Activated CD8-positive, alpha-beta memory T cell treated with anti-CD3 and anti-CD28 coated beads, Interleukin-2, amount 10 ng/mL, durations not matched to agents 7 days and 5 days (primary cell): Measurements from ENCODE around the gene RPS15. TPM values are rescaled to one million over a fixed set of nuclear protein-coding genes. Genes with fewer than 3 reads are reported as not detected.
A peak's percentile ranks its signal among the peaks of the same experiment; 100 is the strongest.

Experiments used
- ATAC-seq: fragments of 150-1000 bp; cut with Tn5 transposase; one replicate; pipeline ENCODE4 v1.10.0; 2021; ENCODE audit warnings: moderate library complexity
- CTCF ChIA-PET: fragments of 350-600 bp; sonication (Branson Sonifier 250); formaldehyde crosslinking; loops from one replicate; lab custom pipeline; 2021; ENCODE audit warnings: antibody characterized with exemption; lab: Charles Lee
- DNase-seq: peaks from one replicate; pipeline ENCODE4 v3.0.0-alpha.2; 2020
- H3K27ac Mint-ChIP-seq: one replicate; pipeline ENCODE4 v1.8.0; 2021; ENCODE audit warnings: mild to moderate bottlenecking, mixed read lengths
- H3K27me3 Mint-ChIP-seq: one replicate; pipeline ENCODE4 v1.8.0; 2021; ENCODE audit warnings: mixed read lengths
- H3K36me3 Mint-ChIP-seq: one replicate; pipeline ENCODE4 v1.8.0; 2021; ENCODE audit warnings: mild to moderate bottlenecking, mixed read lengths
- H3K4me1 Mint-ChIP-seq: one replicate; pipeline ENCODE4 v1.8.0; 2021; ENCODE audit warnings: mixed read lengths
- H3K4me3 Mint-ChIP-seq: one replicate; pipeline ENCODE4 v1.8.0; 2021; ENCODE audit warnings: mild to moderate bottlenecking, moderate library complexity, mixed read lengths
- H3K9me3 Mint-ChIP-seq: one replicate; pipeline ENCODE4 v1.8.0; 2022; ENCODE audit warnings: low read depth, mixed read lengths
- total RNA-seq, 2 experiments: library from RNA; stranded (reverse); gene quantifications; one replicate each; pipeline ENCODE4 v1.2.3, GENCODE V29; 2021

RPS15 gene
- 1,000 to 10,000 TPM; 1,331 to 1,537 TPM for total RNA-seq

- CTCF ChIA-PET: interaction anchor here (0.8 to 1.2 kb wide), 4 partner anchors 12 to 161 kb away, joined by 3 to 4 read pairs (median 3); partner anchors contain the start of gene APC2
- peak; percentile 85 for ATAC-seq
- Mint-ChIP-seq H3K4me1 (peaks cover 29% of the 10 kb centered on the region), H3K4me3 (peak within 1 kb of the TSS; percentile 95), H3K36me3 (peaks cover 45% of the 10 kb centered on the region), H3K27ac (peak within 1 kb of the TSS; percentile 99), H3K27me3 (no peaks in the 10 kb centered on the region), H3K9me3 (no peaks in the 10 kb centered on the region)
- DNase-seq: peak; percentile 96
Measured at GRCh38 chr19:1438035-1438932, at the start of gene RPS15. TSS of gene RPS15 (plus strand) at chr19:1438396. CDS start at chr19:1438426, 30 bp downstream.

DNA sequence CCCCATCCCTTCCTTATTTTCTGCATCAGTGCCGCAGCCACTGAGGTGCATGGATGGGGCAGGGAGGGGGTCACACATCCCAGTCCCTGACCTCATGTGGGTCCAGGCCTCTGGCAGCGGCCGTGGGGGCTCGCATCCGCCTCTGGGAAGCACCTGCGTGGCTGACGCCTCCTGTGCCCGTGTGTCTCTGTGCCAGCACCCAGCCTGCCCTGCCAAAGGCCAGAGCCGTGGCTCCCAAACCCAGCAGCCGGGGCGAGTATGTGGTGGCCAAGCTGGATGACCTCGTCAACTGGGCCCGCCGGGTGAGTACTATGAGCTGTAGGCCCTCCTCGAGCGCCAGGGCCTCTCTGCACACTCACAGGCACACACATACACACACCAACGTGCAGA, 49.6 kb upstream of the RPS15 start:
- no peak overlapping the region for H3K4me3 Mint-ChIP-seq
- no peak for ATAC-seq
- H3K27ac Mint-ChIP-seq: no peak overlapping the region
- no peaks in the 10 kb centered on the region for H3K27me3 Mint-ChIP-seq
- peaks cover 13% of the 10 kb centered on the region for H3K4me1 Mint-ChIP-seq
- H3K36me3 Mint-ChIP-seq: peaks cover 18% of the 10 kb centered on the region
- peaks cover 3% of the 10 kb centered on the region for H3K9me3 Mint-ChIP-seq
- CTCF ChIA-PET: no interaction called here
- no peak for DNase-seq

- Mint-ChIP-seq H3K27me3 (no peaks in the 10 kb centered on the region), H3K4me3 (no peak overlapping the region), H3K9me3 (peaks cover 3% of the 10 kb centered on the region), H3K36me3 (peaks cover 18% of the 10 kb centered on the region), H3K4me1 (peaks cover 13% of the 10 kb centered on the region), H3K27ac (no peak overlapping the region)
- ATAC-seq (no peak), DNase-seq (no peak)
- CTCF ChIA-PET: no interaction called here
Measured at GRCh38 chr19:1389033-1389940, 48.9 kb upstream of the RPS15 start.

DNA sequence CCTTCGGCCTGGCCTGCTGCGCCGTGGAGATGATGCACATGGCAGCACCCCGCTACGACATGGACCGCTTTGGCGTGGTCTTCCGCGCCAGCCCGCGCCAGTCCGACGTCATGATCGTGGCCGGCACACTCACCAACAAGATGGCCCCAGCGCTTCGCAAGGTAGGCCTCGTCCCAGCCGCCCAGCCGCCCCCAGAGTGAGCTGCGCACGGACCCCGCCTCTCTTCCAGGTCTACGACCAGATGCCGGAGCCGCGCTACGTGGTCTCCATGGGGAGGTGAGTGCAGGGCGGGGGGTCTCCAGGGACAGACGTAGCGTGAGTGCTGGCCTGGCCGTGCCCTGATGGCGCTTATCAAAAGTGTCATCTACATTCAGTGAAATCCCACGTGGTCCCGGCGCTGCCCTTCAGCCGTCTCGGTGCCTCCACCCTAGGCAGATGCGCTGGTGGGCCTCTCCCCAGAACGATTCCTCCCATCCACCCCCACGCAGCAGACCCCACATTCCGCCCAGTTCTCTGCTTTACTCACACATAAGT, 47.2 kb upstream of the RPS15 start:
- peaks cover 3% of the 10 kb centered on the region for H3K9me3 Mint-ChIP-seq
- no peaks in the 10 kb centered on the region for H3K27me3 Mint-ChIP-seq
- no peak for ATAC-seq
- no peak overlapping the region for H3K27ac Mint-ChIP-seq
- no peak for DNase-seq
- H3K4me1 Mint-ChIP-seq: peaks cover 2% of the 10 kb centered on the region
- CTCF ChIA-PET: no interaction called here
- H3K36me3 Mint-ChIP-seq: peaks cover 18% of the 10 kb centered on the region
- H3K4me3 Mint-ChIP-seq: no peak overlapping the region

- CTCF ChIA-PET: no interaction called here
- Mint-ChIP-seq H3K27ac (no peak overlapping the region), H3K4me3 (no peak overlapping the region), H3K4me1 (peaks cover 4% of the 10 kb centered on the region), H3K9me3 (peaks cover 3% of the 10 kb centered on the region), H3K27me3 (no peaks in the 10 kb centered on the region), H3K36me3 (peaks cover 16% of the 10 kb centered on the region)
- DNase-seq (no peak), ATAC-seq (no peak)
Measured at GRCh38 chr19:1392407-1392806, 45.8 kb upstream of the RPS15 start.

- Mint-ChIP-seq H3K9me3 (peaks cover 3% of the 10 kb centered on the region), H3K36me3 (peaks cover 16% of the 10 kb centered on the region), H3K4me1 (peaks cover 4% of the 10 kb centered on the region), H3K4me3 (no peak overlapping the region), H3K27ac (no peak overlapping the region), H3K27me3 (no peaks in the 10 kb centered on the region)
- ATAC-seq: no peak
- CTCF ChIA-PET: interaction anchor here (0.6 kb wide), 1 partner anchor 10 kb away, joined by 3 read pairs; no protein-coding TSS in a partner anchor
- no peak for DNase-seq
Measured at GRCh38 chr19:1392939-1393530, 45.2 kb upstream of the RPS15 start.

DNA sequence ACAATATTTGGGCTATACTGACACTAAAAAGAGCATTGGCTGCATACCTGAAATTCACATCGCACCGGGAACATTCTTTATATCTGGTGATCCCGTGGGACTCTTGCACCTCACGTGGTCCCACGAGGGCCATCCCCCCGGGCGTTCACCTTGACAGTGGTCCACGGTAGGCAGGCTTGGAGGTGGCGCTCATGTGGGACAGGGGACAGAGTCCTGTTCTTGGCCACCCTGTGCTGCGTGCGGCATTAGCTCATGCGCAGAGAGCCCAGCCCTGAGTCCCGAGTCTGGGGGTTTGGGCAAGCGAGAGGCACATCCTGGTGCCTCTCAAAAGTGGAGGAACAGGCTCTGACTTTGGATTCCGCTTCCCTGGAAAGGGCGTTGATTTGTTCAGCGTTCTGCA, 44.4 kb upstream of the RPS15 start:
- H3K27me3 Mint-ChIP-seq: no peaks in the 10 kb centered on the region
- DNase-seq (no peak), ATAC-seq (no peak)
- CTCF ChIA-PET: no interaction called here
- H3K4me3 Mint-ChIP-seq: no peak overlapping the region
- H3K9me3 Mint-ChIP-seq: peaks cover 3% of the 10 kb centered on the region
- peaks cover 4% of the 10 kb centered on the region for H3K4me1 Mint-ChIP-seq
- peaks cover 11% of the 10 kb centered on the region for H3K36me3 Mint-ChIP-seq
- no peak overlapping the region for H3K27ac Mint-ChIP-seq

DNA sequence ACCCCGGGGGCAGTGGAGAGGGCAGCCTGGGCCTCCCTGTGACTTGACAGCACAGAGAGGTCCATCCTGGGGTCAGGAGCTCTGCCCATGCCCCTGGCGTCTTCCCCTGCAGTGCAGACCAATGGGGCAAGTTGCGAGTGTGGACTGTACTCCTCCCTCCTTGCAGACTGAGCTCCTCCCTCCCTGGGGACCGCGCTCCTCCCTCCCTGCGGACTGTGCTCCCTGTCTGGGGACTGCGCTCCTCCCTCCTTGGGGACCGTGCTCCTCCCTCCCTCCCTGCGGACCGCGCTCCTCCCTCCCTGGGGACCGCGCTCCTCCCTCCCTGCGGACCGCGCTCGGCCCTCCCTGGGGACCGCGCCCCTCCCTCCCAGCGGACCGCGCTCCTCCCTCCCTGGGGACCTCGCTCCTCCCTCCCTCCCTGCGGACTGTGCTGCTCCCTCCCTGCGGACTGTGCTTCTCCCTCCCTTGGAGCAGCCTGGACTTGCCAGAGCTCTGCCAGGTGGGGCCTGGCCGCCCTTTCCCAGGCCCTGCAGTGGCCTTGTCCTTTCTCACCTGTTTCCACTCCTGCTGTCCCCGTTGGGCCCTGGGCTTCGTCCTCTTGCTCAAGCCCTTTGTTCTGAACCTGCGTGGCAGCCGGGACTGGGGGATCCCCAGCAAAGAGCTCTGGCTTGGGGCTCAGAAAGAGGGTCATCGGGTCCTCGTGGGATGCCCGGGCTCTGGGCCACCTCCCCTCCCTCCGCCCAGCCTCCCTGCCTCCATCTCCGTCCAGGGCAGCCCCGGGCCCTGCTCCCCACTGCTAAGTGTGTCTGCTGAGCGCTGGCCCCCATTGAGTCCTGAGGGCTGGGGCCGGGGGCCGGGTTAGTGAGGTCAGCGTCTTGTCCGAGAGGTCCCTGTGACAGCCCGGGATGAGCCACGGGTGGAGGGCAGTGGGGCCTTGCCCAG, 43.7 kb upstream of the RPS15 start:
- CTCF ChIA-PET: no interaction called here
- ATAC-seq (no peak), DNase-seq (no peak)
- Mint-ChIP-seq H3K36me3 (peaks cover 4% of the 10 kb centered on the region), H3K4me3 (no peak overlapping the region), H3K4me1 (peaks cover 4% of the 10 kb centered on the region), H3K27ac (no peak overlapping the region), H3K9me3 (no peaks in the 10 kb centered on the region), H3K27me3 (no peaks in the 10 kb centered on the region)

- H3K9me3 Mint-ChIP-seq: no peaks in the 10 kb centered on the region
- peaks cover 2% of the 10 kb centered on the region for H3K36me3 Mint-ChIP-seq
- DNase-seq (no peak), ATAC-seq (no peak)
- CTCF ChIA-PET: no interaction called here
- peaks cover 4% of the 10 kb centered on the region for H3K4me1 Mint-ChIP-seq
- no peak overlapping the region for H3K27ac Mint-ChIP-seq
- H3K4me3 Mint-ChIP-seq: no peak overlapping the region
- H3K27me3 Mint-ChIP-seq: no peaks in the 10 kb centered on the region
Measured at GRCh38 chr19:1395194-1396018, 42.8 kb upstream of the RPS15 start.

GRCh38 chr19:1396019-1396767, 42.0 kb upstream of the RPS15 start:
- ATAC-seq: no peak
- H3K9me3 Mint-ChIP-seq: no peaks in the 10 kb centered on the region
- no peaks in the 10 kb centered on the region for H3K27me3 Mint-ChIP-seq
- no peak for DNase-seq
- H3K4me1 Mint-ChIP-seq: peaks cover 4% of the 10 kb centered on the region
- no peak overlapping the region for H3K27ac Mint-ChIP-seq
- no peak overlapping the region for H3K4me3 Mint-ChIP-seq
- H3K36me3 Mint-ChIP-seq: peaks cover under 1% of the 10 kb centered on the region
- CTCF ChIA-PET: interaction anchor here (0.8 kb wide), 1 partner anchor 17 kb away, joined by 3 read pairs; no protein-coding TSS in a partner anchor
